ENCODE measurements around the gene CHST6.
"Not testable (repeated sequence)": the region's sequence is repeated elsewhere in the genome, so short reads cannot be mapped to it uniquely, and the experiment has no call there.

Gene CHST6

GRCh38 chr16:75443298-75443697, 51.9 kb downstream of the CHST6 start:
- DNase-seq (ENCODE audit: low read depth in 2 of 2), result no peak

GRCh38 chr16:75433732-75434413, 61.4 kb downstream of the CHST6 start:
- DNase-seq (ENCODE audit: low read depth in 2 of 2), result no peak

GRCh38 chr16:75432828-75433731, 62.2 kb downstream of the CHST6 start, which contains the start of gene CFDP1:
CFDP1 (minus strand) TSS chr16:75433503; CDS start chr16:75433352, 151 bp downstream.
- DNase-seq (ENCODE audit: low read depth in 2 of 2), result peak; percentile 90 to 94

GRCh38 chr16:75429621-75430403, 65.4 kb downstream of the CHST6 start:
- DNase-seq (ENCODE audit: low read depth in 2 of 2), result no peak

- not testable (repeated sequence) for DNase-seq (ENCODE audit: low read depth in 2 of 2)
Observed at GRCh38 chr16:75426524-75426923, 68.7 kb downstream of the CHST6 start.

- DNase-seq (ENCODE audit: low read depth in 2 of 2), result not testable (repeated sequence)
Observed at GRCh38 chr16:75424105-75424762, 71.0 kb downstream of the CHST6 start.

GRCh38 chr16:75423723-75424104, 71.5 kb downstream of the CHST6 start:
- DNase-seq (ENCODE audit: low read depth in 2 of 2), result no peak
